Vagina (tissue), 2 donors: ENCODE results near the gene MSI1. TPM values are rescaled to one million over a fixed set of nuclear protein-coding genes. Genes with fewer than 3 reads are reported as not detected.

Experiments used
- DNase-seq, 2 donors: peaks; one replicate each; pipeline ENCODE4 v3.0.0-alpha.2; 2017; ENCODE audit errors: extremely low spot score in 2 of 2
- H3K27ac ChIP-seq: fragments of 200-600 bp; sonication (generic); one replicate; pipeline ENCODE4 v1.5.1; 2019
- H3K27me3 ChIP-seq: fragments of 200-600 bp; sonication (generic); one replicate; pipeline ENCODE4 v1.5.1; 2019
- H3K36me3 ChIP-seq, 2 donors: fragments of 200-600 bp; sonication (generic); one replicate each; pipeline ENCODE4 v1.5.1; 2017 to 2019
- H3K4me1 ChIP-seq: fragments of 200-600 bp; sonication (generic); one replicate; pipeline ENCODE4 v1.5.1; 2019
- H3K4me3 ChIP-seq, 2 donors: fragments of 200-600 bp; sonication (generic); 1 replicate in 1 of 2; 2 replicates in 1 of 2; pipeline ENCODE4 v1.5.1; 2016 to 2019
- H3K9me3 ChIP-seq: fragments of 200-600 bp; sonication (generic); one replicate; pipeline ENCODE4 v1.5.1; 2019
- POLR2A ChIP-seq, 2 donors: fragments of 450-650 bp; IDR thresholded peaks; one replicate each; pipeline ENCODE4 v1.6.1; 2017; ENCODE audit warnings: antibody characterized with exemption in 2 of 2, mild to moderate bottlenecking in 2 of 2, moderate library complexity in 2 of 2
- POLR2AphosphoS5 ChIP-seq, 2 donors: sonication (generic); formaldehyde crosslinking; IDR thresholded peaks; one replicate each; pipeline ENCODE4 v1.9.0; 2017; ENCODE audit warnings: antibody characterized with exemption in 2 of 2, mild to moderate bottlenecking in 2 of 2, low read depth in 1 of 2; ENCODE audit not compliant: insufficient read depth in 1 of 2
- intact Hi-C: fragments of 100-400 bp; cut with DNase I; formaldehyde crosslinking; loops from one replicate; pipeline ENCODE4 v1.15.1; 2023
- small RNA-seq: library from RNA; depleted of rRNA; stranded (forward); fragments of <200 nt; gene quantifications from one replicate; pipeline ENCODE3, GENCODE V24; 2016
- total RNA-seq: library from RNA; depleted of rRNA; stranded (reverse); fragments of >200 nt; gene quantifications from one replicate; pipeline ENCODE4 v1.2.3, GENCODE V29; 2016
- TF ChIP-seq, protein P1 (sequence below), 3 experiments: fragments of 450-650 bp in 2 of 3; fragments of 200-600 bp in 1 of 3; sonication (generic) in 1 of 3; IDR thresholded peaks; one replicate each; pipeline ENCODE4 v1.5.1; 2017 to 2019; ENCODE audit warnings: antibody characterized with exemption in 3 of 3, mild to moderate bottlenecking in 2 of 3, moderate library complexity in 2 of 3

The MSI1 gene
- total RNA-seq, 1 donor from 2014 or later, result 3.7 TPM

DNA sequence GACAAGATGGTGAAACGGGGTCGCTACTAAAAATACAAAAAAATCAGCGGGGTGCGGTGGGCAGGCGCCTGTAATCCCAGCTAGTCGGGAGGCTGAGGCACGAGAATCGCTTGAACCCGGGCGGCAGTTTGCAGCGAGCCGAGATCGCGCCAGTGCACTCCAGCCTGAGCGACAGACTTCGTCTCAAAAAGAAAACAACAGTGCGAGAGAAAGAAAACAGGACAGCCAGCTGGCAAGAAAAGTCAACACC lies 76.6 kb downstream of the MSI1 start:
- no peaks in the 10 kb centered on the region for H3K36me3 ChIP-seq
- peaks cover 12% of the 10 kb centered on the region for H3K4me1 ChIP-seq
- DNase-seq, result no peak
- no peaks in the 10 kb centered on the region for H3K27me3 ChIP-seq
- intact Hi-C loops, result no loop called here
- TF ChIP-seq POLR2A (IDR thresholded peaks at IDR 0.05) (no peak), POLR2AphosphoS5 (IDR thresholded peaks at IDR 0.05; ENCODE audit: insufficient read depth in 1 of 2, low read depth in 1 of 2) (peak in 1 of 2 donors; percentile 36)
- TF ChIP-seq, protein P1, sequence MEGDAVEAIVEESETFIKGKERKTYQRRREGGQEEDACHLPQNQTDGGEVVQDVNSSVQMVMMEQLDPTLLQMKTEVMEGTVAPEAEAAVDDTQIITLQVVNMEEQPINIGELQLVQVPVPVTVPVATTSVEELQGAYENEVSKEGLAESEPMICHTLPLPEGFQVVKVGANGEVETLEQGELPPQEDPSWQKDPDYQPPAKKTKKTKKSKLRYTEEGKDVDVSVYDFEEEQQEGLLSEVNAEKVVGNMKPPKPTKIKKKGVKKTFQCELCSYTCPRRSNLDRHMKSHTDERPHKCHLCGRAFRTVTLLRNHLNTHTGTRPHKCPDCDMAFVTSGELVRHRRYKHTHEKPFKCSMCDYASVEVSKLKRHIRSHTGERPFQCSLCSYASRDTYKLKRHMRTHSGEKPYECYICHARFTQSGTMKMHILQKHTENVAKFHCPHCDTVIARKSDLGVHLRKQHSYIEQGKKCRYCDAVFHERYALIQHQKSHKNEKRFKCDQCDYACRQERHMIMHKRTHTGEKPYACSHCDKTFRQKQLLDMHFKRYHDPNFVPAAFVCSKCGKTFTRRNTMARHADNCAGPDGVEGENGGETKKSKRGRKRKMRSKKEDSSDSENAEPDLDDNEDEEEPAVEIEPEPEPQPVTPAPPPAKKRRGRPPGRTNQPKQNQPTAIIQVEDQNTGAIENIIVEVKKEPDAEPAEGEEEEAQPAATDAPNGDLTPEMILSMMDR (IDR thresholded peaks at IDR 0.05), result no peak
- peak overlapping the region; percentile 98 for H3K27ac ChIP-seq
- no peaks in the 10 kb centered on the region for H3K9me3 ChIP-seq
- H3K4me3 ChIP-seq, result peak overlapping the region; percentile 70 to 76

Small RNA genes lying within 50 kb of the gene (small RNA-seq; reads per million reads assigned to genes)
- gene RNU4-1, result 700 reads per million, percentile 99 among the genes with 10 or more reads in this experiment
- gene RNU4-2, result 385 reads per million, percentile 98 among the genes with 10 or more reads in this experiment
- not detected for gene RNU6-1088P

Other genes with a start within 250 kb of the MSI1 start
- 62.6 TPM for gene GCN1, start 174.4 kb downstream of the MSI1 start, total RNA-seq
- 2,837 TPM for gene RPLP0, start 168.1 kb downstream of the MSI1 start, total RNA-seq
- gene PXN, start 103.4 kb downstream of the MSI1 start, total RNA-seq, result 95.3 TPM
- under 0.01 TPM for gene RNU4-2, start 77.3 kb downstream of the MSI1 start, total RNA-seq
- under 0.01 TPM for gene RNU4-1, start 75.9 kb downstream of the MSI1 start, total RNA-seq
- not detected for gene SIRT4, start 66.8 kb downstream of the MSI1 start, total RNA-seq
- gene PLA2G1B, start 41.4 kb downstream of the MSI1 start, total RNA-seq, result not detected
- 928 TPM for gene COX6A1, start 68.9 kb upstream of the MSI1 start, total RNA-seq
- gene TRIAP1, start 77.2 kb upstream of the MSI1 start, total RNA-seq, result 3.9 TPM
- gene GATC, start 77.3 kb upstream of the MSI1 start, total RNA-seq, result 15.5 TPM
- gene SRSF9, start 100.6 kb upstream of the MSI1 start, total RNA-seq, result 105 TPM
- 318 TPM for gene DYNLL1, start 126.9 kb upstream of the MSI1 start, total RNA-seq
- 18.4 TPM for gene COQ5, start 160.0 kb upstream of the MSI1 start, total RNA-seq
- gene RNF10, start 165.2 kb upstream of the MSI1 start, total RNA-seq, result 161 TPM
- 35.6 TPM for gene POP5, start 212.2 kb upstream of the MSI1 start, total RNA-seq